Erythroblast (primary cell): ENCODE results near the gene KCNMA1.

ENCODE experiments used
- GATA1 ChIP-seq: IDR thresholded peaks from 2 replicates; pipeline ENCODE4 v1.6.1; 2011; ENCODE audit warnings: low read depth, mild to moderate bottlenecking, control low read depth, low read length, moderate library complexity
- POLR2A ChIP-seq: IDR thresholded peaks from 2 replicates; pipeline ENCODE4 v1.6.1; 2011; ENCODE audit warnings: mild to moderate bottlenecking, low read length

DNA sequence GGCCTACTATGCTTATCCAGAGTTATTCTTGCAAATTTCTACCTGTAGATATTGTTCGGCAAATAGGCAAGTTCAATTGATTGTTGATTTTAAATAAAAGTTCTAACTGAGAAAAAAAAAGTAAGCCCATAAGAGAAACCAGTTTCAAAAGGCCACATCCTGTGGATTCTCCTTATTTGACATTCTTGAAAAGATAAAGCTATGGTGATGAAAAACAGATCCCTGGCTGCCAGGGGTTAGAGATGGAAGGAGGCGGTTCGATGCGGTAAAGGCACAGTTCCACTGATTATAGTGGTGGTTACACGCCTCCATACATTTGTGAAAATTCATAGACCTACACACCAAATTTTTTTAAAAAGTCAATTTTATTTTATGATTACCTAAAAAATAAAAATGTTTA, 347.8 kb downstream of the KCNMA1 start:
- TF ChIP-seq POLR2A, result no peak
- no peak for TF ChIP-seq GATA1
